NCI-H1092 (cell line): ENCODE data around the gene NFE2L3.
"Not testable (repeated sequence)": the region's sequence is repeated elsewhere in the genome, so short reads cannot be mapped to it uniquely, and the experiment has no call there.

ENCODE experiments used
- DNase-seq: peaks from one replicate; lab custom pipeline; 2025; lab: John Stamatoyannopoulos, UW

NFE2L3 gene

GRCh38 chr7:26168458-26169023 lies 16.5 kb downstream of the NFE2L3 start:
- no peak for DNase-seq

- no peak for DNase-seq
Observed at GRCh38 chr7:26169271-26169670, 17.3 kb downstream of the NFE2L3 start.

DNA sequence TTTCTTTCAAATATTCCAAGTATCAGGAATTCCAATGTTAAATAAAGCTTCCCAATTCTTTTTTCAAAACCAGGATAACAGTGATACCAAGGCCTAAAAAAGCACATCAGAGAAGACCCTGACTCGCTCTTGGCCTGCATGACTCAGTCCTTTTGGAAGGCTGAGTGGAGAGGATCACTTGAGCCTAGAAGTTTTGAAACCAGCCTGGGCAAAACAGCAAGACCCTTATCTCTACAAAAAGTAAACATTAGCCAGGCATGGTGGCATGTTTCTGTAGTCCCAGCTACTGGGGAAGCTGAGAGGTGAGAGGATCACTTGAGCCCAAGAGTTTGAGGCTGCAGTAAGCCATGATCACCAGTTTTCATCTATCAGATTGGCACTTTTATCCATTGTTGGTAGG lies 18.7 kb downstream of the NFE2L3 start:
- DNase-seq: no peak

- DNase-seq: no peak
Observed at GRCh38 chr7:26171601-26172000, 19.6 kb downstream of the NFE2L3 start.

DNA sequence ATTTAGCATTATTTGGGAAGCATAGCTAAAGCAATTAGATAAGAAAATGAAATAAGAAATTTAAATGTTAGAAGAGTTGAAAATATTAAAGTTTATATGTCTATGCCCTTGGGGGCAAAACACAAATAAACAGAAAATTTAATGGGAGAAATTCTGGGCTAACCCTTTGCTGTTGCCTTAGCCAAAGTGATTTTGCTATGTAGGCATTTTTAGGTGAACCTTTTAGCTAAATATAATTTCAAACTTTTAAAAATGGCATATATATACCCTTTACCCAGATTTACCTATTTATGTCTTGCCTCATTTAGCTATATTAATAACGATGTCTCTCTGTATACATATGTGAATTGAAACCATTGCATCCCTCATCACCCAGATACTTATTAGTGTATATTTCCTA lies 20.1 kb downstream of the NFE2L3 start:
- DNase-seq: no peak

- DNase-seq: not testable (repeated sequence)
Observed at GRCh38 chr7:26175903-26176302, 23.9 kb downstream of the NFE2L3 start.

GRCh38 chr7:26176696-26177095 lies 24.7 kb downstream of the NFE2L3 start:
- not testable (repeated sequence) for DNase-seq

GRCh38 chr7:26177269-26177668 lies 25.3 kb downstream of the NFE2L3 start:
- DNase-seq: not testable (repeated sequence)

- no peak for DNase-seq
Observed at GRCh38 chr7:26178272-26178960, 26.4 kb downstream of the NFE2L3 start.

- no peak for DNase-seq
Observed at GRCh38 chr7:26179422-26179821, 27.4 kb downstream of the NFE2L3 start.

GRCh38 chr7:26179826-26180497 lies 28.0 kb downstream of the NFE2L3 start:
- no peak for DNase-seq

DNA sequence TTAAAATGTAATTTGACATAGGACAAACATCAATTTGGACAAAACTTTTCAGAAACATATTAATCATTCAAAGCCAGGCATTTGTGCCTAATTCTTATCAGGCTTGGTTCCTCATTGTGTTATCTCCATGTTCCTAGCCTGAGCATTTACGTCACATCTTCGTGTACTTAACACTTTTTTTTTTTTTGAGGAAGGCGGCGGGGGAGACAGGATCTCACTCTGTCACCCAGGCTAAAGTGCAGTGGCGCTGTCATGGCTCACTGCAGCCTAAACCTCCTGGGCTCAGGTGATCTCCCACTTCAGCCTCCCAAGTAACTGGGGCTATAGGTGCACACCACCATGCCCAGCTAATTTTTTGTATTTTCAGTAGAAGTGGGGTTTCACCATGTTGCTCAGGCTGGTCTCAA lies 28.8 kb downstream of the NFE2L3 start:
- no peak for DNase-seq

DNA sequence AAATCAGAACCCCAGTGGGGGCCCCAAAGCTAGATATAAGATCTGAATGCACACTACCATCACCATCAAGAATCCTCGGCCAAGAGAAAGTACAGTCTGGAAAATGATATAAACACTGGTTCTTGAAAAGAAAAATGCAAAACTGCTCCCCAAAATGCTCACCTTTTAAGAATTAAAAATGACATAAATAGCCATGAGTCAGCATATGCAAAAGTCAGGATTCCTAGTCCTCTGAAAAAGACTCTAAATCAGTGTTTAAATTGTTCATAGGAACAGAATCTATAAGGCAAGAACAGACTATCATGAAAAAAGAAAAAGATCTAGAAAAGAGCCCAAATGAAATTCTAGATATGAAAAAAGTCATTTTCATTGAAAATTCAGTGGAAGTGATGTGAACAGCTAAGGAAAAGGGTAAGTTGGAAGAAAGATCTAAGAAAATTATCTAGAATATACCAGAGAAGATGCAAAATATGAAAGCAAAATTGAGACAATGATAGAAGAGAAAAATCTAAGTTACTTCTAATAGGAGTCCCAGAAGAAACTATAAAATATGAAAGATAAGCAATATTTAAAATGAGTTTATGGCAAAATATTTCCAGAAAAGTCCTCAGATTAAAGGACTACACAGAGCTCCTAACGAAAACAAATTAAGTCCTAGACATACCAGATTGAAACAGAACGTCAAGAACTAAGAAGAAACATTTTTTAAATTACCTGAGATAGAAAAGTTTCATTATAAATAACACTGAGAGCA lies 29.7 kb downstream of the NFE2L3 start:
- DNase-seq: no peak

GRCh38 chr7:26182283-26182682 lies 30.3 kb downstream of the NFE2L3 start:
- DNase-seq: no peak

DNA sequence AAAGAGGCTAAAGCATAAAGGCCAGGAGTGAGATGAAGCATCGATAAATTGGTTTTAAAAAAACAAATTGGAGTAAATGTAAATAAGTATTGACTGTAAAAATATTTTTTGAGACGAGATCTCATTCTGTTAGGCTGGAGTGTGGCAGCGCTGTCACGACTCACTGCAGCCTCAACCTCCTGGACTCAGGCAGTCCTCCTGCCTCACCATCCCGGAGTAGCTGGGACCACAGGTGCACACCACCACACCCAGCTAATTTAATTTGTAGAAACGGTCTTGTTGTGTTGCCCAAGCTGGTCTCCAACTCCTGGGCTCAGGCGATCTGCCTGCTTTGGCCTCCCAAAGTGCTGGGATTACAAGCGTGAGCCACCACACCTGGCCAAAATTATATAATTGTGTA lies 30.7 kb downstream of the NFE2L3 start:
- DNase-seq: no peak

- DNase-seq: no peak
Observed at GRCh38 chr7:26183545-26184280, 31.7 kb downstream of the NFE2L3 start.

GRCh38 chr7:26184281-26185101 lies 32.5 kb downstream of the NFE2L3 start:
- DNase-seq: not testable (repeated sequence)

DNA sequence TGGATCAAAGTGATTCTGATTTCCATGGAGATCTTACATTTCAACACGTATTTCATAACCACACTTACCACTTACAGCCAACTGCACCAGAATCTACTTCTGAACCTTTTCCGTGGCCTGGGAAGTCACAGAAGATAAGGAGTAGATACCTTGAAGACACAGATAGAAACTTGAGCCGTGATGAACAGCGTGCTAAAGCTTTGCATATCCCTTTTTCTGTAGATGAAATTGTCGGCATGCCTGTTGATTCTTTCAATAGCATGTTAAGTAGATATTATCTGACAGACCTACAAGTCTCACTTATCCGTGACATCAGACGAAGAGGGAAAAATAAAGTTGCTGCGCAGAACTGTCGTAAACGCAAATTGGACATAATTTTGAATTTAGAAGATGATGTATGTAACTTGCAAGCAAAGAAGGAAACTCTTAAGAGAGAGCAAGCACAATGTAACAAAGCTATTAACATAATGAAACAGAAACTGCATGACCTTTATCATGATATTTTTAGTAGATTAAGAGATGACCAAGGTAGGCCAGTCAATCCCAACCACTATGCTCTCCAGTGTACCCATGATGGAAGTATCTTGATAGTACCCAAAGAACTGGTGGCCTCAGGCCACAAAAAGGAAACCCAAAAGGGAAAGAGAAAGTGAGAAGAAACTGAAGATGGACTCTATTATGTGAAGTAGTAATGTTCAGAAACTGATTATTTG lies 33.3 kb downstream of the NFE2L3 start:
- DNase-seq: no peak

GRCh38 chr7:26185844-26186180 lies 33.8 kb downstream of the NFE2L3 start:
- no peak for DNase-seq
